Uterus (tissue), 4 donors: ENCODE results near the gene HDAC4. TPM values are rescaled to one million over a fixed set of nuclear protein-coding genes. Genes with fewer than 3 reads are reported as not detected.

ENCODE experiments used
- DNase-seq, 2 donors: peaks; one replicate each; pipeline ENCODE4 v3.0.0-alpha.2; 2019 to 2020
- H3K27ac ChIP-seq, 2 donors: fragments of 200-600 bp; sonication (generic); 1 replicate in 1 of 2; 2 replicates in 1 of 2; pipeline ENCODE4 v1.5.1; 2016 to 2018
- H3K27me3 ChIP-seq, 2 donors: fragments of 200-600 bp; sonication (generic); one replicate each; pipeline ENCODE4 v1.5.1; 2018 to 2019; ENCODE audit warnings: control low read depth in 1 of 2
- H3K36me3 ChIP-seq, 2 donors: fragments of 200-600 bp; sonication (generic); one replicate each; pipeline ENCODE4 v1.5.1; 2019; ENCODE audit warnings: control low read depth in 1 of 2
- H3K4me1 ChIP-seq, 2 donors: fragments of 200-600 bp; sonication (generic); one replicate each; pipeline ENCODE4 v1.5.1; 2018 to 2019; ENCODE audit warnings: control low read depth in 1 of 2
- H3K4me3 ChIP-seq, 2 donors: fragments of 200-600 bp; sonication (generic); 1 replicate in 1 of 2; 2 replicates in 1 of 2; pipeline ENCODE4 v1.5.1; 2018 to 2019; ENCODE audit warnings: mild to moderate bottlenecking in 1 of 2
- H3K9me3 ChIP-seq, 2 donors: fragments of 200-600 bp; sonication (generic); one replicate each; pipeline ENCODE4 v1.5.1; 2019; ENCODE audit warnings: control low read depth in 1 of 2
- POLR2A ChIP-seq, 2 donors: fragments of 450-650 bp; IDR thresholded peaks; one replicate each; pipeline ENCODE4 v1.6.1; 2016; ENCODE audit warnings: antibody characterized with exemption in 2 of 2, mild to moderate bottlenecking in 1 of 2, moderate library complexity in 1 of 2
- intact Hi-C: fragments of 100-400 bp; cut with DNase I; formaldehyde crosslinking; loops from one replicate; pipeline ENCODE4 v1.15.1; 2023; ENCODE audit warnings: low total_unique reads
- total RNA-seq, 4 donors: library from RNA; depleted of rRNA in 3 of 4; stranded (reverse); fragments of >200 nt in 3 of 4; gene quantifications; one replicate each; pipeline versions ENCODE4 v1.1.0 to v1.2.4, GENCODE V29; 2014 to 2023
- TF ChIP-seq, protein P1 (sequence below), 4 experiments: fragments of 200-600 bp in 2 of 4; fragments of 450-650 bp in 2 of 4; sonication (generic) in 2 of 4; IDR thresholded peaks; one replicate each; pipeline ENCODE4 v1.5.1; 2016 to 2019; ENCODE audit warnings: antibody characterized with exemption in 4 of 4, mild to moderate bottlenecking in 2 of 4, moderate library complexity in 1 of 4
- donor health status: DM: yes; HTN: yes; CAD: no.

Gene HDAC4
- total RNA-seq, 4 donors from 2014 or later, result 42.1 to 91.5 (median 73.4) TPM

DNA sequence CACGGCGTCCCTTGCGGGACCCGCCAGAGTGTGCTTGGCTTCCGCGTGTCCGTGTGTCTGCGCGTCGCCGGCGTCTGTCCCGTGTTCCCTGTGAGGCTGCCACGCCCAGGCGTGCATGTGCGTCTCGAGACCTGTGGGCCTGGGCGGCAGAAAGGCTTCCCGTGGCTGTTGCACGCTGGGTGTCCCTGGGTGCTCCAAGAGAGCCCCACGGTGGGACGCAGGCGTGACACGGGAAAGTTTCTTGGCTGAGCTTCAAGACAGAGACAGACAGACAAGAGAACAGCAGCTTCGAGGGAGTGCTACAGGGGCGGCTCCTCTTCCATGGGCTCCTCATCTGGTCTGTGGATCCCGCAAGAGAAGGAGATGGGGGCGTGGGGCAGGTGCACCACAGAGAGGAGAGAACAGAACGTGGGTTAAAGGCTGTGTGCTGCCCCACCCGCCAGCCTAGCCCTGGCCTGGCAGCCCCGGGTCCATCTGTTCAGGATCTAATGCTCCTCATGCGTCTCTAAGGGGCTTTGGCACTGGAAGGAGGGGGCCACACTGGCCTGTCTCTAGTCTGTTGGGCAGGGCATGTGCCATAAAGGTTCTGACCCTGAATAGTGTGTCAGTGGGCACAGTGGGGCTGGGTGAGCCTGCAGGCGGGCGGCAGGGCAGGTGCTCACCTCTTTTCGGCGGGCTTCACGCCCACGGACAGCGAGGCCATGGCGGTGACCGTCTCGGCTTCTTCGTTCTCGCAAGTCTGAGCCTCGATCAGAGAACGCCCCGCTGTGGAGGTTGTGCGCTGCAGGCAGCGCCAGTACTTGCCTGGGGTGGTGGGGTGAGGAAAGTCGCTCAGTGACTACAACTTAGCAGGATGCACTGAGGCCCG is 347.8 kb downstream of the HDAC4 start:
- Histone ChIP-seq H3K9me3 (peaks cover 0 to 6% of the 10 kb centered on the region in 2 donors), H3K27me3 (no peaks in the 10 kb centered on the region), H3K4me3 (no peak overlapping the region), H3K4me1 (no peaks in the 10 kb centered on the region), H3K36me3 (peaks cover 0 to 2% of the 10 kb centered on the region in 2 donors), H3K27ac (no peak overlapping the region)
- intact Hi-C loops, result no loop called here
- TF ChIP-seq, protein P1, sequence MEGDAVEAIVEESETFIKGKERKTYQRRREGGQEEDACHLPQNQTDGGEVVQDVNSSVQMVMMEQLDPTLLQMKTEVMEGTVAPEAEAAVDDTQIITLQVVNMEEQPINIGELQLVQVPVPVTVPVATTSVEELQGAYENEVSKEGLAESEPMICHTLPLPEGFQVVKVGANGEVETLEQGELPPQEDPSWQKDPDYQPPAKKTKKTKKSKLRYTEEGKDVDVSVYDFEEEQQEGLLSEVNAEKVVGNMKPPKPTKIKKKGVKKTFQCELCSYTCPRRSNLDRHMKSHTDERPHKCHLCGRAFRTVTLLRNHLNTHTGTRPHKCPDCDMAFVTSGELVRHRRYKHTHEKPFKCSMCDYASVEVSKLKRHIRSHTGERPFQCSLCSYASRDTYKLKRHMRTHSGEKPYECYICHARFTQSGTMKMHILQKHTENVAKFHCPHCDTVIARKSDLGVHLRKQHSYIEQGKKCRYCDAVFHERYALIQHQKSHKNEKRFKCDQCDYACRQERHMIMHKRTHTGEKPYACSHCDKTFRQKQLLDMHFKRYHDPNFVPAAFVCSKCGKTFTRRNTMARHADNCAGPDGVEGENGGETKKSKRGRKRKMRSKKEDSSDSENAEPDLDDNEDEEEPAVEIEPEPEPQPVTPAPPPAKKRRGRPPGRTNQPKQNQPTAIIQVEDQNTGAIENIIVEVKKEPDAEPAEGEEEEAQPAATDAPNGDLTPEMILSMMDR (IDR thresholded peaks at IDR 0.05), result no peak
- TF ChIP-seq POLR2A (IDR thresholded peaks at IDR 0.05), result no peak
- no peak for DNase-seq

DNA sequence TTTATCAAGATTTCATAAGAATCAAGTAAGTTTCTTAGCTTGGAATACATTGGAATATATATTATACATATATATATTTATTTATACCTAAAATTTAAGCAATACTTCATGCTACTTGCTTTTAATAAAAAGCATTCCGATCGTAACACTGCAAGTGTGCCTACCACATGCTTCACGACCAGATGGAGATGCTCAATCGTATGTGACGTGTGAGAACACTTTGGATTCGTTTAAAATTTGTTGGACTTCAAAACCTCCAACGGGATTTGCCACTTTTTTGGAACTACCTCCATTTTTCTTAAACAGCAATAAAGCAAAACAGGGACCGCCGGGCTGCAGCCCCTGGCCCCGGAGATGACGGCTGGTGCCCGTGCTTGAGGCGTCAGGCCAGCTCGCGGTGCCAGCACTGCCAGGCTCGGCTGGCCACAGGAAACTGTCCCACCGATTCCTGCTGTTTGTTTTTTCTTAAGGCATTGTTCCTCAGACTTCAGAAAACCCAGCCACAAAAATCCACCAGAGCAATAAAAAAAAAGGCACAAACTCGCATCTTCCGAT is 348.9 kb downstream of the HDAC4 start:
- Histone ChIP-seq H3K9me3 (no peaks in the 10 kb centered on the region), H3K36me3 (peaks cover 0 to 2% of the 10 kb centered on the region in 2 donors), H3K27me3 (no peaks in the 10 kb centered on the region), H3K27ac (no peak overlapping the region), H3K4me3 (no peak overlapping the region), H3K4me1 (no peaks in the 10 kb centered on the region)
- DNase-seq, result no peak
- intact Hi-C loops, result no loop called here
- TF ChIP-seq POLR2A (IDR thresholded peaks at IDR 0.05), result no peak
- TF ChIP-seq, protein P1 (IDR thresholded peaks at IDR 0.05), result no peak

DNA sequence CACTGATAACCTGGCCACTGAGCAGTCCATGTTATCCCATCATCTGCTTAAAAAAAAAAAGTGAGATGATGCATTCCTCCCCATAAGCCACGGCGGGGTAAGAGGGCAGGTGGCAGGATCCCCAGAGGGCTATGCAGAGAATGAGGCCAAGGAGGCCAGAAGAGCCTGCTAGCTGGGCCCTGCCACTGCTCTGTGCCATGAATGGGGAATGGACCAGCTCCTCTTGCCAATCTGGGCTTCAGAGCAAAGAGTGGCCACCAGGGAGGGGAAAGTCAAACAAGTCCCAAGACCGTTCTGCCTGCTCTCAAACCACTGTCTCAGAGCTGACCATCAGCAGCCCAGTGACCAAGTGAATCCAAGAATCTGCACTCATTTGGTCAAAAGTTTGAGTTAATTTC is 350.6 kb downstream of the HDAC4 start:
- H3K36me3 ChIP-seq, result peaks cover 0 to 2% of the 10 kb centered on the region in 2 donors
- intact Hi-C loops, result no loop called here
- no peak for DNase-seq

DNA sequence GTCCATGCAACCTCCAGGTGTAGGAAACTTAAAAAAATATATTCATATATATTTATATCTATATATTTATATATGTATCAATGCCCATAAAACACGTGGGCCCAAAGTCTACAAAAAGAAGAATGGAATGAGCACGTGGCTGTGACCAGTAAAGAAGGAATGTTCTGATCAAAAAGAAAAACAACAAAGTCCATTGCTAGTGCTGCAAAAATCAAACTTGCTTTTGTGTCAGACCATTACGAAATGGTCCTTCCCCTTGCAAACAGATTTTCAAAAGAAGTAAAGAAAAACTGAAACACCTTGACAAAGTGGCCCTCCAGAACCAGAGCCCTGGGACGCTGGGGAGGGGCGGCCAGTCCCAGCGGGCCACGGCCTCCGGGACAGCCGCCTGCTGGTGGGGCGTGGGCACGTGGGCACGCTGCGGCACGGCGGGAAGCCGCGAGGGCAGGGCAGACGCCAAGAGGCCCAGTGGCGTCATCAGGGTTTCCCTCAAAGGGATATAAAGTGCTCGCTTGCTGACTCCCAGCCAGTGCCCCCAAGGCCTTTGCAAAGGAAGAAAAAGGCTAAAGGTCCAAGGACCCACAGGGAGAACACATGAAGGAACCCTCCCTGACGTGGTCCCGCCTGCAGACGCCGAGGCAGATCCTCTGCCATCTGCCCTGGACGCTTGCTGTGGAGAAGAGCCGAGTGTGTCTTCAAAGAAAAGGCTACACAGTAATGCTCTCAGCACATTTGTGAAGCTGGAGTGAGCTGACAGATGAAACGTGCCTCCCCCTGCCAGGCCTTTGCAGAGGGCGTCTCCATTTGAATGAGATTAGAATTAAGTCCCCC is 351.2 kb downstream of the HDAC4 start:
- H3K4me3 ChIP-seq, result no peak overlapping the region
- no peaks in the 10 kb centered on the region for H3K27me3 ChIP-seq
- no peak for DNase-seq
- H3K27ac ChIP-seq, result no peak overlapping the region
- no peak for TF ChIP-seq POLR2A (IDR thresholded peaks at IDR 0.05)
- TF ChIP-seq, protein P1 (IDR thresholded peaks at IDR 0.05), result no peak
- H3K9me3 ChIP-seq, result no peaks in the 10 kb centered on the region
- H3K4me1 ChIP-seq, result no peaks in the 10 kb centered on the region
- H3K36me3 ChIP-seq, result peaks cover 0 to 2% of the 10 kb centered on the region in 2 donors
- intact Hi-C loops, result no loop called here

More for the DNA sequence above, 350.6 kb downstream of the HDAC4 start:
- Histone ChIP-seq H3K4me3 (no peak overlapping the region), H3K9me3 (no peaks in the 10 kb centered on the region), H3K4me1 (no peaks in the 10 kb centered on the region), H3K27me3 (no peaks in the 10 kb centered on the region), H3K27ac (no peak overlapping the region)
- TF ChIP-seq, protein P1 (IDR thresholded peaks at IDR 0.05), result no peak
- no peak for TF ChIP-seq POLR2A (IDR thresholded peaks at IDR 0.05)
